HEK293 (cell line): Measurements from ENCODE around the gene GALE.

Experiments
- CTCF ChIA-PET: fragments of 350-600 bp; formaldehyde crosslinking; extraction: SDS; loops from one replicate; lab custom pipeline; 2021; ENCODE audit warnings: antibody characterized with exemption; lab: Yijun Ruan, JAX
- POLR2A ChIA-PET: fragments of 300-600 bp; formaldehyde crosslinking; extraction: SDS; loops from one replicate; lab custom pipeline; 2020; ENCODE audit warnings: antibody characterized with exemption, inconsistent platforms; lab: Yijun Ruan, JAX
- H3K27ac ChIP-seq: fragments of 200-500 bp; sonication (Bioruptor generic); 2 replicates; pipeline ENCODE4 v1.5.1; 2014; ENCODE audit warnings: low read depth, low read length, control low read depth, inconsistent platforms; ENCODE audit errors: extremely low read depth
- H3K36me3 ChIP-seq, 2 experiments: fragments of 200-500 bp in 1 of 2; sonication (Bioruptor generic) in 1 of 2; 1 replicate in 1 of 2; 2 replicates in 1 of 2; pipeline ENCODE4 v1.5.1; 2014 to 2017; ENCODE audit warnings: inconsistent platforms in 2 of 2, low read length in 2 of 2; ENCODE audit not compliant: control insufficient read depth in 2 of 2, insufficient read depth in 1 of 2
- H3K4me1 ChIP-seq: fragments of 200-500 bp; sonication (Bioruptor generic); 2 replicates; pipeline ENCODE4 v1.5.1; 2014; ENCODE audit warnings: mild to moderate bottlenecking, low read length, inconsistent platforms; ENCODE audit not compliant: control insufficient read depth, insufficient read depth
- H3K4me3 ChIP-seq: 2 replicates; pipeline ENCODE4 v1.5.1; 2011; ENCODE audit warnings: low read depth, mild to moderate bottlenecking, control low read depth, low read length, moderate library complexity
- H3K9me3 ChIP-seq: fragments of 200-500 bp; sonication (Bioruptor generic); 2 replicates; pipeline ENCODE4 v1.5.1; 2014; ENCODE audit warnings: low read depth, low read length, inconsistent platforms; ENCODE audit not compliant: control insufficient read depth, insufficient read depth
- IKZF3 ChIP-seq: fragments of 450-650 bp; IDR thresholded peaks from 2 replicates; pipeline ENCODE4 v1.5.0; 2018; ENCODE audit warnings: missing biosample characterization, mild to moderate bottlenecking, missing genetic modification characterization, moderate library complexity
- KLF10 ChIP-seq: fragments of 450-650 bp; IDR thresholded peaks from 2 replicates; pipeline ENCODE4 v1.5.1; 2018; ENCODE audit warnings: missing biosample characterization, mild to moderate bottlenecking, missing genetic modification characterization
- MEIS1 ChIP-seq: sonication (generic); formaldehyde crosslinking; IDR thresholded peaks from 2 replicates; pipeline ENCODE4 v1.8.1; 2022; ENCODE audit warnings: missing genetic modification reagents, mild to moderate bottlenecking, borderline replicate concordance
- ZNF112 ChIP-seq: fragments of 450-650 bp; formaldehyde crosslinking; IDR thresholded peaks from 2 replicates; pipeline ENCODE4 v1.5.0; 2017; ENCODE audit warnings: missing biosample characterization, missing genetic modification characterization
- ZNF211 ChIP-seq: fragments of 450-650 bp; formaldehyde crosslinking; IDR thresholded peaks from 2 replicates; pipeline ENCODE4 v1.5.1; 2016; ENCODE audit warnings: low read depth, missing biosample characterization, missing genetic modification characterization
- ZNF274 ChIP-seq, 2 experiments: fragments of 200-500 bp in 1 of 2; fragments of 450-650 bp in 1 of 2; sonication (Bioruptor generic) in 1 of 2; formaldehyde crosslinking in 1 of 2; IDR thresholded peaks; 2 replicates each; pipeline versions ENCODE4 v1.5.1 to v1.6.1; 2014 to 2016; ENCODE audit warnings: borderline replicate concordance in 1 of 2, inconsistent platforms in 1 of 2, low read length in 1 of 2, missing biosample characterization in 1 of 2, missing genetic modification characterization in 1 of 2
- ZNF302 ChIP-seq: fragments of 450-650 bp; formaldehyde crosslinking; IDR thresholded peaks from 2 replicates; pipeline ENCODE4 v1.5.1; 2016; ENCODE audit warnings: missing biosample characterization, missing genetic modification characterization, low read depth
- ZNF335 ChIP-seq: fragments of 450-650 bp; formaldehyde crosslinking; conservative IDR thresholded peaks from 2 replicates; pipeline ENCODE4 v1.5.1; 2016; ENCODE audit warnings: missing biosample characterization, missing genetic modification characterization
- ZNF433 ChIP-seq: fragments of 450-650 bp; formaldehyde crosslinking; IDR thresholded peaks from 2 replicates; pipeline ENCODE4 v1.5.1; 2016; ENCODE audit warnings: missing biosample characterization, missing genetic modification characterization, low read depth
- ZNF560 ChIP-seq: fragments of 450-650 bp; formaldehyde crosslinking; IDR thresholded peaks from 2 replicates; pipeline ENCODE4 v1.5.1; 2017; ENCODE audit warnings: missing biosample characterization, missing genetic modification characterization, borderline replicate concordance
- ZNF600 ChIP-seq: fragments of 450-650 bp; formaldehyde crosslinking; IDR thresholded peaks from 2 replicates; pipeline ENCODE4 v1.5.1; 2016; ENCODE audit warnings: missing biosample characterization, missing genetic modification characterization
- ZNF621 ChIP-seq: fragments of 450-650 bp; formaldehyde crosslinking; IDR thresholded peaks from 2 replicates; pipeline ENCODE4 v1.5.1; 2017; ENCODE audit warnings: missing biosample characterization, missing genetic modification characterization
- ZNF701 ChIP-seq: fragments of 450-650 bp; formaldehyde crosslinking; IDR thresholded peaks from 2 replicates; pipeline ENCODE4 v1.5.1; 2016; ENCODE audit warnings: missing biosample characterization, missing genetic modification characterization
- ZNF747 ChIP-seq: fragments of 450-650 bp; formaldehyde crosslinking; IDR thresholded peaks from 2 replicates; pipeline ENCODE4 v1.5.1; 2016; ENCODE audit warnings: missing biosample characterization, missing genetic modification characterization
- TF ChIP-seq, protein P1 (sequence below): fragments of 450-650 bp; formaldehyde crosslinking; IDR thresholded peaks from 2 replicates; pipeline ENCODE4 v1.5.1; 2016; ENCODE audit warnings: missing biosample characterization, missing genetic modification characterization, low read depth
- TF ChIP-seq, protein P2 (sequence below): fragments of 450-650 bp; formaldehyde crosslinking; IDR thresholded peaks from 2 replicates; pipeline ENCODE4 v1.5.1; 2016; ENCODE audit warnings: missing biosample characterization, missing genetic modification characterization, borderline replicate concordance
- TF ChIP-seq, protein P3 (sequence below): IDR thresholded peaks from 2 replicates; pipeline ENCODE4 v1.6.1; 2011; ENCODE audit warnings: mild to moderate bottlenecking, low read depth, low read length, borderline replicate concordance
- TF ChIP-seq, protein P4 (sequence below): fragments of 450-650 bp; formaldehyde crosslinking; IDR thresholded peaks from 2 replicates; pipeline ENCODE4 v1.5.1; 2017; ENCODE audit warnings: missing biosample characterization, missing genetic modification characterization
- TF ChIP-seq, protein P5 (sequence below): sonication (generic); formaldehyde crosslinking; IDR thresholded peaks from 2 replicates; pipeline ENCODE4 v1.8.1; 2022; ENCODE audit warnings: mild to moderate bottlenecking, moderate library complexity, missing genetic modification reagents
- TF ChIP-seq, protein P6 (sequence below): fragments of 450-650 bp; formaldehyde crosslinking; IDR thresholded peaks from 2 replicates; pipeline ENCODE4 v1.5.1; 2016; ENCODE audit warnings: missing biosample characterization, missing genetic modification characterization

Gene GALE

DNA sequence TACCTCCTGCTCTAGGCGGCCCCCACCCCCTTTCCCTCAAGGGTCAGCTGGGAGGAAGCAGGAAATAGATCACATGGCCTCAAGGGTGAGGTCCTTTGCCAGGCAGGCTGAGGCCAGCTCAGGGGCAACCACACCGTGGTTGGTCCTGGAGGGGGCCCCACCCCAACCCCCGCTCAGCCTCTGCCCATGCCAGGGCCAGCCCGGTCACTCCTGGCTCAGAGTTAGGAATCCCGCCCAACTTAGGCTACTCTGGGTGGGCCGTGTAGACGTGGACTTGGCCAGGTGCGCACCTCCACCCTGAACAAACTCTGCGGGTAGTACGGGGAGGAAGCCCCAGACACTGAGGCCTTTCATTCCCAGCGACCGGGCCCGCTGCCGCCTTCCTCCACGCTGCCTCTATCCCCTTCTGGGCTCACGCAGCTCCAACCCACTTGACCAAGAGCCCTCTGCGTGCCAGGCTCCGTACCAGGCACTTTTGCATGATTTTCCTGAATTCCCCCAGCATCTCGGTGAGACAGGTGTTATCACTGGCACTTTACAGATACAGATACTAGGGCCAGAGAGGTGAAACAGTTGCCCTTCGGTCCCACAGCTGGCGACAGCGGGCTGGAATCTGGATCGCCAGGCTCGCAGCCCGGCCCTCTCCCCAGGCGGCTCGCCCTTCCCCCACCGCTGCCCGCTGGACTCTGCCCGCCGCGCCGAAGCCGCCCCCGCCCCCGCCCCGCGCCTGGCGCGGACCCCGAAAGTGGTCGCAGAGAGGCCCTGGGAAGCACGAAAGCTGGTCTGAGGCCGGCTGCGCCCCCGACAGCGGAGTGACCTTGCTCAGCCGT is 769 bp downstream of the GALE start (continued):
- TF ChIP-seq, protein P1, sequence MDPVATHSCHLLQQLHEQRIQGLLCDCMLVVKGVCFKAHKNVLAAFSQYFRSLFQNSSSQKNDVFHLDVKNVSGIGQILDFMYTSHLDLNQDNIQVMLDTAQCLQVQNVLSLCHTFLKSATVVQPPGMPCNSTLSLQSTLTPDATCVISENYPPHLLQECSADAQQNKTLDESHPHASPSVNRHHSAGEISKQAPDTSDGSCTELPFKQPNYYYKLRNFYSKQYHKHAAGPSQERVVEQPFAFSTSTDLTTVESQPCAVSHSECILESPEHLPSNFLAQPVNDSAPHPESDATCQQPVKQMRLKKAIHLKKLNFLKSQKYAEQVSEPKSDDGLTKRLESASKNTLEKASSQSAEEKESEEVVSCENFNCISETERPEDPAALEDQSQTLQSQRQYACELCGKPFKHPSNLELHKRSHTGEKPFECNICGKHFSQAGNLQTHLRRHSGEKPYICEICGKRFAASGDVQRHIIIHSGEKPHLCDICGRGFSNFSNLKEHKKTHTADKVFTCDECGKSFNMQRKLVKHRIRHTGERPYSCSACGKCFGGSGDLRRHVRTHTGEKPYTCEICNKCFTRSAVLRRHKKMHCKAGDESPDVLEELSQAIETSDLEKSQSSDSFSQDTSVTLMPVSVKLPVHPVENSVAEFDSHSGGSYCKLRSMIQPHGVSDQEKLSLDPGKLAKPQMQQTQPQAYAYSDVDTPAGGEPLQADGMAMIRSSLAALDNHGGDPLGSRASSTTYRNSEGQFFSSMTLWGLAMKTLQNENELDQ (tag by site-specific recombination), result no peak
- no peak for TF ChIP-seq MEIS1
- TF ChIP-seq ZNF335 (tag by site-specific recombination), result peak; percentile 51
- TF ChIP-seq ZNF621 (tag by site-specific recombination), result no peak
- no peak for TF ChIP-seq ZNF433 (tag by site-specific recombination)
- no peak for TF ChIP-seq ZNF112 (tag by site-specific recombination)
- no peak for TF ChIP-seq ZNF302
- no peak for TF ChIP-seq ZNF747 (tag by site-specific recombination)
- peak; percentile 63 for TF ChIP-seq ZNF600 (tag by site-specific recombination)
- no peak for TF ChIP-seq IKZF3 (tag by site-specific recombination)
- TF ChIP-seq, protein P2, sequence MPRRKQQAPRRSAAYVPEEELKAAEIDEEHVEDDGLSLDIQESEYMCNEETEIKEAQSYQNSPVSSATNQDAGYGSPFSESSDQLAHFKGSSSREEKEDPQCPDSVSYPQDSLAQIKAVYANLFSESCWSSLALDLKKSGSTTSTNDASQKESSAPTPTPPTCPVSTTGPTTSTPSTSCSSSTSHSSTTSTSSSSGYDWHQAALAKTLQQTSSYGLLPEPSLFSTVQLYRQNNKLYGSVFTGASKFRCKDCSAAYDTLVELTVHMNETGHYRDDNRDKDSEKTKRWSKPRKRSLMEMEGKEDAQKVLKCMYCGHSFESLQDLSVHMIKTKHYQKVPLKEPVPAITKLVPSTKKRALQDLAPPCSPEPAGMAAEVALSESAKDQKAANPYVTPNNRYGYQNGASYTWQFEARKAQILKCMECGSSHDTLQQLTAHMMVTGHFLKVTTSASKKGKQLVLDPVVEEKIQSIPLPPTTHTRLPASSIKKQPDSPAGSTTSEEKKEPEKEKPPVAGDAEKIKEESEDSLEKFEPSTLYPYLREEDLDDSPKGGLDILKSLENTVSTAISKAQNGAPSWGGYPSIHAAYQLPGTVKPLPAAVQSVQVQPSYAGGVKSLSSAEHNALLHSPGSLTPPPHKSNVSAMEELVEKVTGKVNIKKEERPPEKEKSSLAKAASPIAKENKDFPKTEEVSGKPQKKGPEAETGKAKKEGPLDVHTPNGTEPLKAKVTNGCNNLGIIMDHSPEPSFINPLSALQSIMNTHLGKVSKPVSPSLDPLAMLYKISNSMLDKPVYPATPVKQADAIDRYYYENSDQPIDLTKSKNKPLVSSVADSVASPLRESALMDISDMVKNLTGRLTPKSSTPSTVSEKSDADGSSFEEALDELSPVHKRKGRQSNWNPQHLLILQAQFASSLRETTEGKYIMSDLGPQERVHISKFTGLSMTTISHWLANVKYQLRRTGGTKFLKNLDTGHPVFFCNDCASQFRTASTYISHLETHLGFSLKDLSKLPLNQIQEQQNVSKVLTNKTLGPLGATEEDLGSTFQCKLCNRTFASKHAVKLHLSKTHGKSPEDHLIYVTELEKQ (tag by site-specific recombination), result no peak
- TF ChIP-seq, protein P3, sequence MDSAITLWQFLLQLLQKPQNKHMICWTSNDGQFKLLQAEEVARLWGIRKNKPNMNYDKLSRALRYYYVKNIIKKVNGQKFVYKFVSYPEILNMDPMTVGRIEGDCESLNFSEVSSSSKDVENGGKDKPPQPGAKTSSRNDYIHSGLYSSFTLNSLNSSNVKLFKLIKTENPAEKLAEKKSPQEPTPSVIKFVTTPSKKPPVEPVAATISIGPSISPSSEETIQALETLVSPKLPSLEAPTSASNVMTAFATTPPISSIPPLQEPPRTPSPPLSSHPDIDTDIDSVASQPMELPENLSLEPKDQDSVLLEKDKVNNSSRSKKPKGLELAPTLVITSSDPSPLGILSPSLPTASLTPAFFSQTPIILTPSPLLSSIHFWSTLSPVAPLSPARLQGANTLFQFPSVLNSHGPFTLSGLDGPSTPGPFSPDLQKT, result no peak

DNA sequence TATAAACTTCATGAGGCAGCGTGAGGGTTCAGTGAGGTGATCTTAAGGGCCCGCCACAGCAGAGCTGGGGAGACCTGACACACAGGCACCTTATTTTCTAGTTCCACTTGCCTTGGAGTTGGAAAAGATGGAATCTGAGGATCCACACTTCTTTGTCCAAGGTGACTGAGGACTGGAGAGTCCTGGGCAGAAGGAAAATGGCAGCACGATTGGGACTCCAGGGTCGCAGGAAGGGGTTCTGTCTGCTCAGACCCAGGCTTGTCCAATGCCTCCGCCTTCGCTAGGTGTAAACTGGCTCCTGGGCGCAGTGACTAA is 1.3 kb downstream of the GALE start:
- TF ChIP-seq, protein P4, sequence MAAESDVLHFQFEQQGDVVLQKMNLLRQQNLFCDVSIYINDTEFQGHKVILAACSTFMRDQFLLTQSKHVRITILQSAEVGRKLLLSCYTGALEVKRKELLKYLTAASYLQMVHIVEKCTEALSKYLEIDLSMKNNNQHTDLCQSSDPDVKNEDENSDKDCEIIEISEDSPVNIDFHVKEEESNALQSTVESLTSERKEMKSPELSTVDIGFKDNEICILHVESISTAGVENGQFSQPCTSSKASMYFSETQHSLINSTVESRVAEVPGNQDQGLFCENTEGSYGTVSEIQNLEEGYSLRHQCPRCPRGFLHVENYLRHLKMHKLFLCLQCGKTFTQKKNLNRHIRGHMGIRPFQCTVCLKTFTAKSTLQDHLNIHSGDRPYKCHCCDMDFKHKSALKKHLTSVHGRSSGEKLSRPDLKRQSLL (tag by site-specific recombination), result no peak
- TF ChIP-seq ZNF211 (no peak), ZNF560 (no peak), ZNF274 (IDR thresholded peaks at IDR 0.05; ENCODE audit: low read length) (no peak), ZNF274 (tag by site-specific recombination; IDR thresholded peaks at IDR 0.05; ENCODE audit: borderline replicate concordance) (no peak), KLF10 (no peak), ZNF701 (tag by site-specific recombination) (no peak)
- TF ChIP-seq, protein P5, sequence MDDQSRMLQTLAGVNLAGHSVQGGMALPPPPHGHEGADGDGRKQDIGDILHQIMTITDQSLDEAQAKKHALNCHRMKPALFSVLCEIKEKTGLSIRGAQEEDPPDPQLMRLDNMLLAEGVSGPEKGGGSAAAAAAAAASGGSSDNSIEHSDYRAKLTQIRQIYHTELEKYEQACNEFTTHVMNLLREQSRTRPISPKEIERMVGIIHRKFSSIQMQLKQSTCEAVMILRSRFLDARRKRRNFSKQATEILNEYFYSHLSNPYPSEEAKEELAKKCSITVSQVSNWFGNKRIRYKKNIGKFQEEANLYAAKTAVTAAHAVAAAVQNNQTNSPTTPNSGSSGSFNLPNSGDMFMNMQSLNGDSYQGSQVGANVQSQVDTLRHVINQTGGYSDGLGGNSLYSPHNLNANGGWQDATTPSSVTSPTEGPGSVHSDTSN, result no peak
- TF ChIP-seq, protein P6, sequence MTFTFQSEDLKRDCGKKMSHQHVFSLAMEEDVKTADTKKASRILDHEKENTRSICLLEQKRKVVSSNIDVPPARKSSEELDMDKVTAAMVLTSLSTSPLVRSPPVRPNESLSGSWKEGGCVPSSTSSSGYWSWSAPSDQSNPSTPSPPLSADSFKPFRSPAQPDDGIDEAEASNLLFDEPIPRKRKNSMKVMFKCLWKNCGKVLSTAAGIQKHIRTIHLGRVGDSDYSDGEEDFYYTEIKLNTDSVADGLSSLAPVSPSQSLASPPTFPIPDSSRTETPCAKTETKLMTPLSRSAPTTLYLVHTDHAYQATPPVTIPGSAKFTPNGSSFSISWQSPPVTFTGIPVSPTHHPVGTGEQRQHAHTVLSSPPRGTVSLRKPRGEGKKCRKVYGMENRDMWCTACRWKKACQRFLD (tag by site-specific recombination), result no peak
- Histone ChIP-seq H3K36me3 (peaks cover 0 to 69% of the 10 kb centered on the region in 2 experiments; a peak in 2 of 3 replicates), H3K4me1 (peaks cover 3% of the 10 kb centered on the region; the same call in 1 of the 2 replicates), H3K27ac (no peak overlapping the region), H3K4me3 (peak overlapping the region; percentile 80), H3K9me3 (no peaks in the 10 kb centered on the region)
- ChIA-PET CTCF (interaction anchor here (0.7 to 5.6 kb wide), 5 partner anchors 11 to 401 kb away, joined by 3 to 52 read pairs (median 4); no protein-coding TSS in a partner anchor), POLR2A (interaction anchor here (0.5 to 5.5 kb wide), 8 partner anchors 8 to 68 kb away, joined by 3 to 47 read pairs (median 4); partner anchors contain the start of genes ELOA, HMGCL, LYPLA2 and PITHD1)
